Measurements from ENCODE around the gene SRCAP. TPM values are rescaled to one million over a fixed set of nuclear protein-coding genes. Genes with fewer than 3 reads are reported as not detected.

SRCAP gene
- total RNA-seq, 1 donor from 2014 or later: 66.6 TPM

DNA sequence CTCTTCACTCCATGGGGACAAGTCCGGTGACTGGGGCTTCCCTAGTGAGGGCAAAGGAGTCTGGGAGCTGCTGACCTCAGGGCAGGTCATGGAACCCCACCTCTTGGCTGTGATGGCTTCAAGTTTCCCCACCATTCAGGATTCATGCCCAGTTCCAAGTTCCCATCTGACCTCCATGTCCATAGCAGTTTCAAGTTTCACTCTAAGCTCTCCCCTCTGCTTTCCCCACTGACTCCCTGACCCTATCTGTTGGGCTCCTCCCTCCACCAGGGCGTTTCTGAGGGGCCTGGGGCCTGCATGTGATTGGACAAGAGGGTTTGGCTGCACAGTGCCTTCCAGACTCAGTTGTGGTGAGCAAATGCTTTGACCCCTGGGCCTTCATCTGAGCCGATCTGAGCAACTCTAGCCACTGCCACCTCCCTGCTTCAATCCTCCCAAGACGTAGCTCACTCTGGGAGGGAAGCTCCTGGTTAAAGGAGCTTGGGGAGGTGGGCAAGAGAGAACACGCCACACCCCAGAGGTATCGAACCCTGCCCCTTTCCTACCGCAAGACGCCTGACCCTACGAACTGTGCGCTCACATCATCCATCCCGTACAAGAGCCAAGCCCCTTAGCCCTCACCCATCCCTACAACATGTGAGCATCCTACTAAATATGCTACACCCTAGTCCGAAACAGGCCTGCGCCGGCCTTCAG lies 79.7 kb downstream of the SRCAP start:
- no peaks in the 10 kb centered on the region for H3K9me3 ChIP-seq
- H3K4me1 ChIP-seq: peaks cover 20% of the 10 kb centered on the region
- intact Hi-C loops (cut with DNase I): no loop called here
- H3K27ac ChIP-seq: no peak overlapping the region
- H3K4me3 ChIP-seq: no peak overlapping the region
- no peaks in the 10 kb centered on the region for H3K27me3 ChIP-seq
- H3K36me3 ChIP-seq: peaks cover 24% of the 10 kb centered on the region
- TF ChIP-seq, protein P1, sequence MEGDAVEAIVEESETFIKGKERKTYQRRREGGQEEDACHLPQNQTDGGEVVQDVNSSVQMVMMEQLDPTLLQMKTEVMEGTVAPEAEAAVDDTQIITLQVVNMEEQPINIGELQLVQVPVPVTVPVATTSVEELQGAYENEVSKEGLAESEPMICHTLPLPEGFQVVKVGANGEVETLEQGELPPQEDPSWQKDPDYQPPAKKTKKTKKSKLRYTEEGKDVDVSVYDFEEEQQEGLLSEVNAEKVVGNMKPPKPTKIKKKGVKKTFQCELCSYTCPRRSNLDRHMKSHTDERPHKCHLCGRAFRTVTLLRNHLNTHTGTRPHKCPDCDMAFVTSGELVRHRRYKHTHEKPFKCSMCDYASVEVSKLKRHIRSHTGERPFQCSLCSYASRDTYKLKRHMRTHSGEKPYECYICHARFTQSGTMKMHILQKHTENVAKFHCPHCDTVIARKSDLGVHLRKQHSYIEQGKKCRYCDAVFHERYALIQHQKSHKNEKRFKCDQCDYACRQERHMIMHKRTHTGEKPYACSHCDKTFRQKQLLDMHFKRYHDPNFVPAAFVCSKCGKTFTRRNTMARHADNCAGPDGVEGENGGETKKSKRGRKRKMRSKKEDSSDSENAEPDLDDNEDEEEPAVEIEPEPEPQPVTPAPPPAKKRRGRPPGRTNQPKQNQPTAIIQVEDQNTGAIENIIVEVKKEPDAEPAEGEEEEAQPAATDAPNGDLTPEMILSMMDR (IDR thresholded peaks at IDR 0.05): no peak
- no peak for ATAC-seq
- no peak for DNase-seq

DNA sequence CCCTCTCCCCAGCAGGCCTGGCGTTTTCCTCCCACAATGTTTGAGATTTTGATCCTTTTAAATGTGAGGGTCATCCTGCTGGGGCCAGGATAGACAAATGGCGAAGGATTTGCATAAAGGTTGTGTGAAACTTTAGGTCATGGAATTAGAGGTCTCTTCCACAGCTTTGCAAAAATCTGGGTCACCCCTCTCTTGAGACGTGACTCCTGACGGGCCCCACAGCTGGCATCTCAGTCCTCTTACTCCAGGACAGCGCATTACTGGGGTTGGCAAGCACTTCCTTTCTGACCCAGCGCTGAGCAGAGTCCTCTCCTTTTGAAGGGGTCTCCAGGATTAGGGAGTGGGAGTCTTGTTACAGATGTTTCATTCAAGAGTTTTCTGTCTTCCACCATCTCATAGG lies 80.6 kb downstream of the SRCAP start:
- no peak overlapping the region for H3K4me3 ChIP-seq
- TF ChIP-seq, protein P1 (IDR thresholded peaks at IDR 0.05): no peak
- no peak overlapping the region for H3K27ac ChIP-seq
- ATAC-seq: no peak
- intact Hi-C loops (cut with DNase I): no loop called here
- H3K27me3 ChIP-seq: no peaks in the 10 kb centered on the region
- H3K36me3 ChIP-seq: peaks cover 17% of the 10 kb centered on the region
- H3K9me3 ChIP-seq: no peaks in the 10 kb centered on the region
- peaks cover 18% of the 10 kb centered on the region for H3K4me1 ChIP-seq
- no peak for DNase-seq

DNA sequence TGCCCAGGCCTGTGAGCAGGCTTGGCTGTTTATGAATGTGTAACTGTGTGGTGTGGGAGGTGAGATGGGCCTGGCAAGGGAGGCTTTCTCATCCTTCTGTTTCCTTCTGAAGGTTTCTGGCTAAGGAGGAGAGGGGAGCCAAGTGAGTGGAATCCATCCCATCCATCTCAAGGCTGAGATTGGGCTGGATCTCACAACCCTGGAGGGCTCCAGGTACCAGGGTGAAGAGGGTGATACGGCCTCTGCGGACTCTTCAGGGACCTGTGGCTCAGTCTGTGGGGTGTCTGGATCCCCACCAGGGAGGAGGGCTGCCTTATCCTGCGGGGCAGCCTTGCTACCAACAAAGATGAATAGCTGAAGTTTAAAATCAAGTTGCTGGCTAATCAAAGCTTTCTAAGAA lies 81.0 kb downstream of the SRCAP start:
- no peaks in the 10 kb centered on the region for H3K27me3 ChIP-seq
- no peak for ATAC-seq
- TF ChIP-seq, protein P1 (IDR thresholded peaks at IDR 0.05): no peak
- H3K4me3 ChIP-seq: no peak overlapping the region
- no peak for DNase-seq
- peaks cover 14% of the 10 kb centered on the region for H3K4me1 ChIP-seq
- H3K36me3 ChIP-seq: peaks cover 17% of the 10 kb centered on the region
- intact Hi-C loops (cut with DNase I): no loop called here
- H3K9me3 ChIP-seq: no peaks in the 10 kb centered on the region
- H3K27ac ChIP-seq: no peak overlapping the region

DNA sequence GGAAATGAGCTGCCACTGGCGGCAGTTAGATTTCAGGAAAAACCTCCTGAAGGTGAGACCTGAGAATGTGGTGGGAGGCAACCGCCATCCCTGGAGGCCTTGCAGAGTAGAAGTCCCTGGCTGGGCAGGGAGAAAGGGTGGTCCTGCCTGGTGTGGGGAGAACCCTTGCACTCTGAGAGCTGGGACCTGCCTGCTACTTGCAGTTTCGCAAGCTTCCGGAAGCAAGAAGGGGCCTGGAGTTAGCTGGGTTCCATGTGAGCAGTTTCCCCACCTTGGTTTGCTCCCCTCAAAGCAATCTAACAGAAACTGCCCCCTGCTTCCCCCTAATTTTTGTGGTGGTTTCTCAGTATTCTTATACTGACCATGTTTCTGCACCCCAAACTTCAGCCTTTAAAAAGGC lies 81.6 kb downstream of the SRCAP start:
- Histone ChIP-seq H3K27ac (no peak overlapping the region), H3K36me3 (peaks cover 17% of the 10 kb centered on the region), H3K4me1 (peaks cover 14% of the 10 kb centered on the region), H3K27me3 (no peaks in the 10 kb centered on the region), H3K4me3 (no peak overlapping the region), H3K9me3 (no peaks in the 10 kb centered on the region)
- DNase-seq (no peak), ATAC-seq (no peak)
- TF ChIP-seq, protein P1 (IDR thresholded peaks at IDR 0.05): no peak
- intact Hi-C loops (cut with DNase I): no loop called here

DNA sequence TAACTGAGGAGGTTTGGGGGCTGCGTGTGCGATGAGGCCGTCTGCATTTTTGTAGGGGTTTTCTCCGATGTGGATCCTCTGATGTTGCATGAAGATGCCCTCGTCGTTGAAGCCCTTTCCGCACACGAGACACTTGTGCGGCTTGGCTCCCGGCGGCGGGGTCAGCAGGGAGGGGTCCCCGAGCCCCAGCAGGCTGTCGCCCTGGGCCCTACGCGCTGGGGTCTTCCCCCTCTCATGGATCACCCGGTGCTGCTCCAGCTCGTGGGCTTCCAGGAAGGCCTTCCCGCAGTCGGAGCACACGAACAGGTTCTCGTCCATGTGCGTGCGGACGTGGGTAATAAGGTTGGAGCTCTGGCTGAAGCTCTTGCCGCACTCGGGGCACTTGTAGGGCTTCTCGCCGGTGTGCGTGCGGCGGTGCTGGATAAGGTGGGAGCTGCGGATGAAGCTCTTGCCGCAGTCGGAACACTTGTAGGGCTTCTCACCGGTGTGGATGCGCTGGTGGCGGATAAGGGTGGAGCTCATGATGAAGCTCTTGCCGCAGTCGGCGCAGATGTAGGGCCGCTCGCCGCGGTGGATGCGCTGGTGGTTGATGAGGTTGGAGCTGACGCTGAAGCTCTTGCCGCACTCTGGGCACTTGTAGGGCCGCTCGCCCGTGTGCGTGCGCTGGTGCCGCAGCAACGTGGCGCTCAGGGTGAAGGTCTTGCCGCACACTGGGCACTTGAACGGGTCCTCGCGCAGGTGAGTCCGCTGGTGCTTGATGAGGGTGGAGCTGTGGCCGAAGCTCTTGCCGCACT lies 83.7 kb downstream of the SRCAP start:
- Histone ChIP-seq H3K4me1 (peaks cover 2% of the 10 kb centered on the region), H3K4me3 (no peak overlapping the region), H3K27me3 (no peaks in the 10 kb centered on the region), H3K36me3 (peaks cover 17% of the 10 kb centered on the region), H3K9me3 (no peaks in the 10 kb centered on the region), H3K27ac (no peak overlapping the region)
- intact Hi-C loops (cut with DNase I): no loop called here
- TF ChIP-seq, protein P1 (IDR thresholded peaks at IDR 0.05): no peak
- no peak for ATAC-seq
- no peak for DNase-seq
